Panc1 (cell line): ENCODE measurements around the gene VOPP1. TPM values are rescaled to one million over a fixed set of nuclear protein-coding genes. Genes with fewer than 3 reads are reported as not detected.

Experiments
- ATAC-seq: fragments of 200-7000 bp; cut with Tn5 transposase; 2 replicates; pipeline ENCODE4 v1.9.1; 2020; ENCODE audit warnings: mild to moderate bottlenecking, moderate library complexity
- BruUV-seq: library from RNA; stranded (reverse); fragments of 400-500 nt; replicated peaks from 2 replicates; lab custom pipeline; 2021; lab: Mats Ljungman, UMichigan
- CTCF ChIA-PET: fragments of 300-600 bp; sonication (Branson Sonifier 250); formaldehyde crosslinking; loops from one replicate; lab custom pipeline; 2022; ENCODE audit warnings: antibody characterized with exemption; lab: Charles Lee
- POLR2A ChIA-PET: fragments of 300-600 bp; sonication (Branson Sonifier 250); formaldehyde crosslinking; loops from one replicate; lab custom pipeline; 2022; ENCODE audit warnings: antibody characterized with exemption; lab: Charles Lee
- DNase-seq: peaks from one replicate; pipeline ENCODE4 v3.0.0-alpha.2; 2010; ENCODE audit warnings: low read depth, low spot score
- H3K27ac ChIP-seq: 2 replicates; pipeline ENCODE4 v1.5.1; 2011; ENCODE audit warnings: mild to moderate bottlenecking, low read length, inconsistent platforms
- H3K27me3 ChIP-seq: fragments of 200-500 bp; sonication (Bioruptor generic); 2 replicates; pipeline ENCODE4 v1.6.0; 2014; ENCODE audit warnings: low read length, inconsistent platforms; ENCODE audit not compliant: control insufficient read depth, insufficient read depth
- H3K36me3 ChIP-seq: fragments of 200-500 bp; sonication (Bioruptor generic); 2 replicates; pipeline ENCODE4 v1.5.1; 2014; ENCODE audit warnings: inconsistent platforms, mild to moderate bottlenecking, low read length, moderate library complexity; ENCODE audit not compliant: control insufficient read depth, insufficient read depth
- H3K4me1 ChIP-seq: 2 replicates; pipeline ENCODE4 v1.5.1; 2011; ENCODE audit warnings: inconsistent platforms, mild to moderate bottlenecking, low read length, moderate library complexity; ENCODE audit not compliant: control insufficient read depth, insufficient read depth
- H3K4me3 ChIP-seq, 2 experiments: 2 replicates each; pipeline ENCODE4 v1.5.1; 2011 to 2012; ENCODE audit warnings: low read depth in 2 of 2, low read length in 2 of 2, mild to moderate bottlenecking in 2 of 2, inconsistent platforms in 1 of 2, moderate library complexity in 1 of 2
- H3K9me3 ChIP-seq: fragments of 200-500 bp; sonication (Bioruptor generic); 2 replicates; pipeline ENCODE4 v1.5.1; 2014; ENCODE audit warnings: low read depth, mild to moderate bottlenecking, inconsistent platforms, low read length, moderate library complexity; ENCODE audit not compliant: control insufficient read depth, insufficient read depth
- CTCF ChIP-seq: fragments of 450-650 bp; IDR thresholded peaks from 2 replicates; pipeline ENCODE4 v1.5.1; 2017; ENCODE audit warnings: mild to moderate bottlenecking
- POLR2AphosphoS5 ChIP-seq: IDR thresholded peaks from 2 replicates; pipeline ENCODE4 v1.6.1; 2012; ENCODE audit warnings: mild to moderate bottlenecking, low read depth, low read length, moderate library complexity
- REST ChIP-seq, 2 experiments: IDR thresholded peaks; 2 replicates each; pipeline ENCODE4 v1.6.1; 2011 to 2012; ENCODE audit warnings: low read depth in 2 of 2, control low read depth in 1 of 2, low read length in 1 of 2, mild to moderate bottlenecking in 1 of 2, moderate library complexity in 1 of 2; ENCODE audit not compliant: insufficient read depth in 1 of 2
- SIN3A ChIP-seq: IDR thresholded peaks from 2 replicates; pipeline ENCODE4 v1.6.1; 2012; ENCODE audit warnings: low read depth, mild to moderate bottlenecking, low read length, moderate library complexity, borderline replicate concordance; ENCODE audit not compliant: insufficient read depth
- TCF7L2 ChIP-seq: IDR thresholded peaks from 2 replicates; pipeline ENCODE4 v1.6.1; 2011; ENCODE audit warnings: mild to moderate bottlenecking, low read depth, low read length, inconsistent platforms
- in situ Hi-C: cut with HindIII; loops from 2 replicates; pipeline ENCODE4 v1.10.0; 2016; ENCODE audit warnings: low sequenced_read_pairs, low pct_unique_long_range_greater_than_20kb
- intact Hi-C: fragments of 100-400 bp; cut with micrococcal nuclease; formaldehyde crosslinking; loops from one replicate; pipeline ENCODE4 v1.10.0; 2022; ENCODE audit not compliant: unreplicated experiment
- total RNA-seq: library from RNA; stranded (reverse); gene quantifications from one replicate; pipeline ENCODE4 v1.2.1, GENCODE V29; 2021; ENCODE audit not compliant: unreplicated experiment

VOPP1 gene
- total RNA-seq, 1 experiment from 2014 or later: 131 TPM

- TF ChIP-seq TCF7L2: no peak
- TF ChIP-seq REST (IDR thresholded peaks at IDR 0.05; ENCODE audit: insufficient read depth in 1 of 2, low read depth in 2 of 2, low read length in 1 of 2): no peak
- no peak for TF ChIP-seq POLR2AphosphoS5
- no peak for TF ChIP-seq CTCF
- no peak for TF ChIP-seq SIN3A
Measured at GRCh38 chr7:55489552-55489951, 82.8 kb downstream of the VOPP1 start.

GRCh38 chr7:55488804-55489340 is 83.4 kb downstream of the VOPP1 start:
- no peaks in the 10 kb centered on the region for H3K9me3 ChIP-seq
- intact Hi-C loops (no loop called here), in situ Hi-C loops (no loop called here)
- no peaks in the 10 kb centered on the region for H3K4me1 ChIP-seq
- ChIA-PET POLR2A (no interaction called here), CTCF (no interaction called here)
- no peak overlapping the region for H3K4me3 ChIP-seq
- TF ChIP-seq REST (IDR thresholded peaks at IDR 0.05; ENCODE audit: insufficient read depth in 1 of 2, low read depth in 2 of 2, low read length in 1 of 2) (no peak), TCF7L2 (no peak), CTCF (no peak), POLR2AphosphoS5 (no peak), SIN3A (no peak)
- no peak for ATAC-seq
- BruUV-seq: no TSS peak
- no peaks in the 10 kb centered on the region for H3K36me3 ChIP-seq
- H3K27ac ChIP-seq: no peak overlapping the region
- H3K27me3 ChIP-seq: no peaks in the 10 kb centered on the region
- DNase-seq: no peak

More at GRCh38 chr7:55489552-55489951, 82.8 kb downstream of the VOPP1 start:
- Histone ChIP-seq H3K27ac (no peak overlapping the region), H3K36me3 (no peaks in the 10 kb centered on the region), H3K9me3 (no peaks in the 10 kb centered on the region), H3K27me3 (no peaks in the 10 kb centered on the region), H3K4me3 (no peak overlapping the region), H3K4me1 (no peaks in the 10 kb centered on the region)
- intact Hi-C loops: no loop called here
- no TSS peak for BruUV-seq
- ChIA-PET CTCF (no interaction called here), POLR2A (no interaction called here)
- in situ Hi-C loops: no loop called here
- ATAC-seq (no peak), DNase-seq (no peak)
